Transverse colon (tissue), 3 donors: ENCODE results near the gene OR10G3.
"Not testable (repeated sequence)": the region's sequence is repeated elsewhere in the genome, so short reads cannot be mapped to it uniquely, and the experiment has no call there.

Experiments used
- CTCF ChIP-seq, 5 experiments: fragments of 200-600 bp in 3 of 5; fragments of 450-650 bp in 2 of 5; sonication (generic) in 3 of 5; IDR thresholded peaks; 1 replicate in 2 of 5; 2 replicates in 3 of 5; pipeline ENCODE4 v1.5.1; 2016 to 2017; ENCODE audit warnings: antibody characterized with exemption in 5 of 5, inconsistent platforms in 3 of 5, mild to moderate bottlenecking in 2 of 5, moderate library complexity in 1 of 5
- EP300 ChIP-seq: sonication (generic); formaldehyde crosslinking; IDR thresholded peaks from one replicate; pipeline ENCODE4 v1.6.1; 2017; ENCODE audit warnings: antibody characterized with exemption, low read depth

- TF ChIP-seq CTCF (IDR thresholded peaks at IDR 0.05); EP300: not testable (repeated sequence)
Observed at GRCh38 chr14:21602181-21602580, 22.3 kb upstream of the OR10G3 start.
